Measurements from ENCODE around the gene ZNF343.
A peak's percentile ranks its signal among the peaks of the same experiment; 100 is the strongest.

Gene ZNF343

GRCh38 chr20:2521369-2522305 is 12.9 kb upstream of the ZNF343 start:
- CTCF ChIA-PET = interaction anchor here (0.6 to 1.7 kb wide), 20 partner anchors 9 to 1019 kb away, joined by 3 to 10 read pairs (median 4); partner anchors contain the start of gene ZNF343
- TF ChIP-seq, protein P1, sequence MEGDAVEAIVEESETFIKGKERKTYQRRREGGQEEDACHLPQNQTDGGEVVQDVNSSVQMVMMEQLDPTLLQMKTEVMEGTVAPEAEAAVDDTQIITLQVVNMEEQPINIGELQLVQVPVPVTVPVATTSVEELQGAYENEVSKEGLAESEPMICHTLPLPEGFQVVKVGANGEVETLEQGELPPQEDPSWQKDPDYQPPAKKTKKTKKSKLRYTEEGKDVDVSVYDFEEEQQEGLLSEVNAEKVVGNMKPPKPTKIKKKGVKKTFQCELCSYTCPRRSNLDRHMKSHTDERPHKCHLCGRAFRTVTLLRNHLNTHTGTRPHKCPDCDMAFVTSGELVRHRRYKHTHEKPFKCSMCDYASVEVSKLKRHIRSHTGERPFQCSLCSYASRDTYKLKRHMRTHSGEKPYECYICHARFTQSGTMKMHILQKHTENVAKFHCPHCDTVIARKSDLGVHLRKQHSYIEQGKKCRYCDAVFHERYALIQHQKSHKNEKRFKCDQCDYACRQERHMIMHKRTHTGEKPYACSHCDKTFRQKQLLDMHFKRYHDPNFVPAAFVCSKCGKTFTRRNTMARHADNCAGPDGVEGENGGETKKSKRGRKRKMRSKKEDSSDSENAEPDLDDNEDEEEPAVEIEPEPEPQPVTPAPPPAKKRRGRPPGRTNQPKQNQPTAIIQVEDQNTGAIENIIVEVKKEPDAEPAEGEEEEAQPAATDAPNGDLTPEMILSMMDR (conservative IDR thresholded peaks at IDR 0.05; ENCODE audit: low read depth) = peak; percentile 97

GRCh38 chr20:2520617-2521016 is 11.9 kb upstream of the ZNF343 start:
- DNase-seq (ENCODE audit: low spot score) = no peak
- TF ChIP-seq, protein P1 (conservative IDR thresholded peaks at IDR 0.05; ENCODE audit: low read depth) = no peak
- CTCF ChIA-PET = interaction anchor here (0.6 kb wide), 1 partner anchor 11 kb away, joined by 3 read pairs; no protein-coding TSS in a partner anchor
- POLR2A ChIA-PET (ENCODE audit: low non-redundant PET) = no interaction called here
- no peak overlapping the region for H3K27ac ChIP-seq

More at GRCh38 chr20:2521369-2522305, 12.9 kb upstream of the ZNF343 start:
- POLR2A ChIA-PET (ENCODE audit: low non-redundant PET) = no interaction called here
- peak; percentile 42 for DNase-seq (ENCODE audit: low spot score)
- H3K27ac ChIP-seq = no peak overlapping the region

DNA sequence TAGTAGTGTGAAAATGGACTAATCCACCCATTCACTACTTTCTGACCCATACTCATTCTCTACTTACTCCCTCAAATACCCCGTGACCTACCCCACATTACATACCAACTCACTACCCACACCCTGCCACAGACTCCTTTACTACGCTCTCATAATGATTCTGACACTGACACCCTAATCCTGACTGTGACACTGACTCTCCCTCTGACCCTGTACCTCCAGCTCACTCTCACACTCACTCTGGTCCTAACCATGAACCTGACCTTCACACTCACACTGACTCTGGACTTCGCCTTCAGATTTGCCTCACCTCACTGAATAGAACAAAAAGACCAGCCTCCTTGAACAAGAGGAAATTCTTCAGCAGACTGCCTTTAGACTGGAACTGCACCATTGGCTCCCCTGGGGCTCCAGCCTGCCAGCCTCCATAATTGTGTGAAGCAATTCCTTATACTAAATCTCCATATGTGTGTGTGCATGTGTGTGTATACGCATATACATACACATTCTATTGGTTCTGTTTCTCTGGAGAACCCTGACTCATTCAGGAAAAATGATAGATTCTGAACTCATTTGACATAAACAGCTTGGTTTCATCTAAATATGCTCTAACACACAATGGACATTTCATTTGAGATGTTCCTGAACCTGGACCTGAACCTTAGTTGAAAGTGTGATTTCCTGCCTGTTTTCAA is 10.5 kb upstream of the ZNF343 start:
- TF ChIP-seq, protein P1 (conservative IDR thresholded peaks at IDR 0.05; ENCODE audit: low read depth) = no peak
- no peak for DNase-seq (ENCODE audit: low spot score)
- H3K27ac ChIP-seq = no peak overlapping the region
- ChIA-PET CTCF (interaction anchor here (0.6 kb wide), 1 partner anchor 35 kb away, joined by 3 read pairs; no protein-coding TSS in a partner anchor), POLR2A (ENCODE audit: low non-redundant PET) (no interaction called here)

- ChIA-PET CTCF (interaction anchor here (0.8 kb wide), 1 partner anchor 30 kb away, joined by 4 read pairs; no protein-coding TSS in a partner anchor), POLR2A (ENCODE audit: low non-redundant PET) (no interaction called here)
- TF ChIP-seq, protein P1 (conservative IDR thresholded peaks at IDR 0.05; ENCODE audit: low read depth) = no peak
- DNase-seq (ENCODE audit: low spot score) = no peak
- H3K27ac ChIP-seq = no peak overlapping the region
These were observed 9.8 kb upstream of the ZNF343 start for GRCh38 chr20:2518558-2518957.

GRCh38 chr20:2518096-2518495 is 9.4 kb upstream of the ZNF343 start:
- H3K27ac ChIP-seq = no peak overlapping the region
- TF ChIP-seq, protein P1 (conservative IDR thresholded peaks at IDR 0.05; ENCODE audit: low read depth) = no peak
- DNase-seq (ENCODE audit: low spot score) = no peak
- POLR2A ChIA-PET (ENCODE audit: low non-redundant PET) = no interaction called here
- CTCF ChIA-PET = interaction anchor here (0.8 kb wide), 1 partner anchor 29 kb away, joined by 4 read pairs; no protein-coding TSS in a partner anchor

DNA sequence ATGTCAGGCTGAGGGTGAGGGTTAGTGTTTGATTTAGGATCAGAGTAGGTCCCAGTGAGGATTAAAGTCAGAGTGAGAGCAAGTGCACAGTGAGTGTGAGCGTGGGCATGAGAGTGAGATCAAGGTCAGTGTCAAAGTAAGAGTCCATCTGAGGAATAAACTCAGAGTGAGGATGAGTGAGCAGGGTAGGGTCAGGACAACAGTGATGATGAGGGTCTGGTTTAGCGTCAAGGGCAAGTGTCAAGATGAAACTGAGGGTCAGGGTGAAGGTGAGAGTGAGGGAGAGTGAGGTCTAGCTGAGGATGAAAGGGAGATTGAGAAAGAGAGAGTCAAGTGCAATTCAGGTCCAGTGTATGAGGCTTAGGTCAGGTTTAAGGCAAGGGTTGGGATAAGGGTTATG is 7.7 kb upstream of the ZNF343 start:
- POLR2A ChIA-PET (ENCODE audit: low non-redundant PET) = no interaction called here
- TF ChIP-seq, protein P1 (conservative IDR thresholded peaks at IDR 0.05; ENCODE audit: low read depth) = no peak
- CTCF ChIA-PET = interaction anchor here (0.6 kb wide), 1 partner anchor 71 kb away, joined by 3 read pairs; no protein-coding TSS in a partner anchor
- no peak overlapping the region for H3K27ac ChIP-seq
- no peak for DNase-seq (ENCODE audit: low spot score)
